Activated T-helper 1 cell treated with anti-CD3 and anti-CD28 coated beads, Interleukin-12 subunit alpha, Interleukin-12 subunit beta, Interleukin-2, Interleukin-4 antibody, amounts not matched to agents 30 ng/mL and 10 ng/mL and 1 ng/mL, durations not matched to agents 14 hours and 24 hours and 36 hours (primary cell): ENCODE measurements around the gene SGSH. TPM values are rescaled to one million over a fixed set of nuclear protein-coding genes. Genes with fewer than 3 reads are reported as not detected.

Experiments
- DNase-seq: peaks from one replicate; pipeline ENCODE4 v3.0.0; 2021; ENCODE audit warnings: low spot score
- H3K27ac Mint-ChIP-seq: one replicate; pipeline ENCODE4 v1.8.0; 2021; ENCODE audit warnings: mild to moderate bottlenecking, mixed read lengths
- H3K27me3 Mint-ChIP-seq: one replicate; pipeline ENCODE4 v1.8.0; 2022; ENCODE audit warnings: mild to moderate bottlenecking, moderate library complexity, mixed read lengths; ENCODE audit not compliant: insufficient read depth
- H3K36me3 Mint-ChIP-seq: one replicate; pipeline ENCODE4 v1.8.0; 2021; ENCODE audit warnings: low read depth, mixed read lengths
- H3K4me1 Mint-ChIP-seq: one replicate; pipeline ENCODE4 v1.8.0; 2021; ENCODE audit warnings: low read depth, mixed read lengths
- H3K4me3 Mint-ChIP-seq: one replicate; pipeline ENCODE4 v1.8.0; 2021; ENCODE audit warnings: mild to moderate bottlenecking, moderate library complexity, mixed read lengths
- H3K9me3 Mint-ChIP-seq: one replicate; pipeline ENCODE4 v1.8.0; 2021; ENCODE audit warnings: mixed read lengths
- intact Hi-C: fragments of 100-400 bp; cut with micrococcal nuclease; formaldehyde crosslinking; loops from one replicate; pipeline ENCODE4 v1.15.1; 2024
- total RNA-seq: library from RNA; stranded (reverse); gene quantifications from 2 replicates; pipeline ENCODE4 v1.2.3, GENCODE V29; 2022

The SGSH gene
- total RNA-seq, 1 donor from 2014 or later, result 20.1 TPM

GRCh38 chr17:80163336-80163735 is 56.8 kb downstream of the SGSH start:
- H3K27me3 Mint-ChIP-seq, result peaks cover 21% of the 10 kb centered on the region
- H3K4me3 Mint-ChIP-seq, result no peak overlapping the region
- DNase-seq, result no peak
- H3K36me3 Mint-ChIP-seq, result no peaks in the 10 kb centered on the region
- H3K4me1 Mint-ChIP-seq, result no peaks in the 10 kb centered on the region
- intact Hi-C loops, result no loop called here
- no peak overlapping the region for H3K27ac Mint-ChIP-seq
- no peaks in the 10 kb centered on the region for H3K9me3 Mint-ChIP-seq

- peaks cover 12% of the 10 kb centered on the region for H3K9me3 Mint-ChIP-seq
- intact Hi-C loops, result no loop called here
- no peak overlapping the region for H3K4me3 Mint-ChIP-seq
- H3K27me3 Mint-ChIP-seq, result peaks cover 21% of the 10 kb centered on the region
- no peak overlapping the region for H3K27ac Mint-ChIP-seq
- no peaks in the 10 kb centered on the region for H3K36me3 Mint-ChIP-seq
- no peak for DNase-seq
- H3K4me1 Mint-ChIP-seq, result no peaks in the 10 kb centered on the region
These were observed 59.6 kb downstream of the SGSH start for GRCh38 chr17:80160536-80160935.

Other genes with a start within 250 kb of the SGSH start
- gene TBC1D16, start 184.5 kb downstream of the SGSH start, total RNA-seq, result 1.8 and 1.9 TPM in 2 replicates
- gene CCDC40, start 183.7 kb downstream of the SGSH start, total RNA-seq, result 0.15 and 0.16 TPM in 2 replicates
- 12.3 and 13.1 TPM in 2 replicates for gene GAA, start 118.8 kb downstream of the SGSH start, total RNA-seq
- 179 and 182 TPM in 2 replicates for gene EIF4A3, start 73.2 kb downstream of the SGSH start, total RNA-seq
- gene CARD14, start 50.3 kb downstream of the SGSH start, total RNA-seq, result not detected in 2 replicates
- gene SLC26A11, start 94 bp upstream of the SGSH start, total RNA-seq, result 5.5 and 5.9 TPM in 2 replicates
- 282 and 290 TPM in 2 replicates for gene RNF213, start 40.5 kb upstream of the SGSH start, total RNA-seq
- 15.6 and 16.9 TPM in 2 replicates for gene ENDOV, start 194.8 kb upstream of the SGSH start, total RNA-seq